Skeletal muscle cell (primary cell): Measurements from ENCODE around the gene CLIP4.
"Not testable (repeated sequence)": the region's sequence is repeated elsewhere in the genome, so short reads cannot be mapped to it uniquely, and the experiment has no call there.

Experiments
- DNase-seq: peaks from one replicate; pipeline ENCODE4 v3.0.0-alpha.2; 2010; ENCODE audit warnings: low read depth
- H3K4me3 ChIP-seq: 2 replicates; pipeline ENCODE4 v1.5.1; 2011; ENCODE audit warnings: low read depth, mild to moderate bottlenecking, control low read depth, low read length, moderate library complexity

Gene CLIP4

DNA sequence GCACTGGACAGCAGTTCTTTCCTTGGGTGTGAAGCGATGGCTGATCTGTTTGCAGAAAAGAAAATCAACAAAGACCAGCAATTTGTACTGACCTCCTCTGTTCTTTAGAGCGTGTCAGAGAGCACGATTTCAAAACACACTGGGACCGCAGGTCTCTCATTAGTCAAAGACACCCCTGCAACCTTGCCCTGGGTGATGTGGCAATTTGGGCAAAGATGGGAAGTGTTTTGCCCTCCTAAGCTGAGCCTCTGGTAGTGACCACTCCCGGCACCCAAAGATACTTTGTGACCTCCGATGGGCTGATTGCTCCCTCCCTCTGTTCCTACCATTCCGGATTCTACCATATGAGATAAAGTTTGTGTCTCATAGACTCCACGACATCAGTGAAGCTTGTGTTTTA is 18.2 kb upstream of the CLIP4 start:
- H3K4me3 ChIP-seq, result no peak overlapping the region
- no peak for DNase-seq

DNA sequence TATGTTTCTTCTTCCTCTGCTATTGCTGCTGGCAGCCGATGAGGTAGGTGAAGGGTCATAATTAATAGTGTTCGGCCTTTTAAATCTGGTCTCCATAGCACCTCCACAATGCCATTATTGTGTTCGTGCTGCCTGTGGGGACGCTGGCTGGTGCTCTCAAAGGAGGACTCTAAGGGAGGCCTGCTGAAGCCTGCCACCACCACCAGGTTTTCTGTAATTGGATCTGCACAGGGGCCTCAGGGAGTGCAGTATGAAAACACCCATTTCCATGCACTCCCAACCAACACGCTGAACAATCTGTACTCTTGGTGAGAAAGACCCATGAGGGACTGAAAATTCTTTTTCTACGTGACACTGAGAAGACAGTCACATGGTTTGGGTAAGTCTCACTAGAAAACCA is 17.6 kb upstream of the CLIP4 start:
- DNase-seq, result no peak
- H3K4me3 ChIP-seq, result no peak overlapping the region

DNA sequence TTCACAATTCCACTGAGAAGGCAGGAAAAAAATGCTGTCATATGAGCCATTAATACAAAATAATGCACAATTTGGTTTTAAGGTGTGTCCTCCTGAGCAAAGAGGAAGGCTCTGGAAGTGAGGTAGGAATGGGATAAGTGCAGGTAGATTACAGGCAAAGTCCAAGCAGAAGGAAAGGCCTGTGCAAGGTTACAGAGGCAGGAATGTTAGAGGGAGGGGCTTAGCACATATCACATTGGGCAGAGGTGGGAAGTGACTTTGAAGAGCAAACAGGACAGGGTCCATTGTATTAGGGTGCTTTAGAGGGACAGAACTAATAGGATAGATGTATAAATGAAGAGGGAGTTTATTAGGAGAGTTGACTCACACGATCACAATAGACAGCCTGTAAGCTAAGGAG is 14.7 kb upstream of the CLIP4 start:
- H3K4me3 ChIP-seq, result no peak overlapping the region
- no peak for DNase-seq

DNA sequence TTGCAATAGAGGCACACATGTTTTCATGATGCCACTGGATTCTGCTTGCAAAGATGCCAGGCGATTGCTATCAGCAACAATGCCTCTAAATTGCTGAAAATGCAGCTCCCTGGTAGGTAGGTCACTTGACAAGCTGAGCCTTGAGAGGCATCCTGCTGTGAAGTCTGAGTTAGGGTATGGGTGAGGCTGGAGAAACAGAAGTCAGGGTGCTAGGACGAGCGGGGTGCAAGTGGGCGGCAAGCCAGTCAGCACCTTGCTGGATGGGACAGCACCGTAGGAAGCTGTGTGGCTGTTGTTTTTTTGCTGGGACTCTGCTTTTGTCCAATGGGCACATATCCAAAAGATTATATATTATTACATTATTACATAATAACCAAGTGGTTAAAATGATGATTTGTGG is 10.5 kb upstream of the CLIP4 start:
- no peak for DNase-seq
- no peak overlapping the region for H3K4me3 ChIP-seq

DNA sequence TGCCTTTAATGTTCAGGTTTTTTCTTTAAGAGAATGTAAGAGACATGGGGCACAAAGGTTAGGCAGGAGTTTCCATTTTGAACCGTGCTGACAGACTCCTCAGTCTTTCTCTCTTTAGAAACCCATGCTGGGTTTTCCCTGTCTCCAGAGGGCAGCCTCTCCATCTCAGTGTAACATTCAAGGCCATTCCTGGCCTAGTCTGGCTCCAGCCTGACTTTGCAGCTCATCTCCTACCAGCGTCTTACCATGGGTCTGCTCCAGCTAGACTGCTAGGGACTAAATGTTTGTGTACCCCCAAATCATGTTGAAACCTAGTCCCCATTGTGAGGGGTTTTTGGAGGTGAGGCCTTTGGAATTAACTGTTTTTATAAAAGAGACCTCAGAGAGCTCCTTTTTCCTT is 9.8 kb upstream of the CLIP4 start:
- DNase-seq, result no peak
- no peak overlapping the region for H3K4me3 ChIP-seq

DNA sequence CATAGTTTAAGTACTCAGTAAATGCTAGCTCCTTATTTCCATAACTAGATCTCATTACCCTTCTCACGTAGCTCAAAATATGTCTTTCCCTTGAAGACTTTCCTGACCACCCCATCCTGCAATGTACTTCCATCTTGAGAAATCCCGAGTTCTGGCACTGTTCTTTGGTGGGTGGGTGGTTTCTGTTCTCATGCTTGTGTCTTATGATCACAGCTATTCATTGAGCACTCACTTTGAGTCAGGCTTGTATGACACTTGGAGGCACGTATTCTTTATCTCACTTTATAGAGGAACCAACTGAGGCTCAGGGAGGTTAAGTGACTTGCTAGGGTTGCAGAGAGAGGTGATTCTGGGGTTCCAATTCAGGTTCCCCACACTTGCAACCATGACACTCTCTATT is 9.0 kb upstream of the CLIP4 start:
- no peak overlapping the region for H3K4me3 ChIP-seq
- no peak for DNase-seq

DNA sequence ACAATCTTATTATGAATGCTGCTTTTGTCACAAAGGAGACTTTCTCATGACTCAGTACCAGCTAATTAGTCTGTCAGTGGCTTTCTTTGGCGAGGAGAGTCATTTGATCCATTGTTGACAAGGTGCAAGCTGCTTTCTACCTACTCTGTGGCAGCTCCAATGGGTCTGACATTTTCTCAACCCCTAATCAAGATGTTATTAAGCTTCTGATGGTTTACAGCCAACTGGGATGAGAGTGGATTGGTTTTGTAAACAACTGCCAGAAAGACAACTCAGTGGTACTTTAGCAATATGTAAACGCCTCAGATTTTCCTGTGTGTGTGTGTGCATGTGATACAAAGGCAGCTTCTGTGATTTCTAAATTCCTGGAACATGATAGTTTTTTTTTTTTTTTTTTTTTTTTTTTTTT is 8.2 kb upstream of the CLIP4 start:
- DNase-seq, result no peak
- H3K4me3 ChIP-seq, result no peak overlapping the region

DNA sequence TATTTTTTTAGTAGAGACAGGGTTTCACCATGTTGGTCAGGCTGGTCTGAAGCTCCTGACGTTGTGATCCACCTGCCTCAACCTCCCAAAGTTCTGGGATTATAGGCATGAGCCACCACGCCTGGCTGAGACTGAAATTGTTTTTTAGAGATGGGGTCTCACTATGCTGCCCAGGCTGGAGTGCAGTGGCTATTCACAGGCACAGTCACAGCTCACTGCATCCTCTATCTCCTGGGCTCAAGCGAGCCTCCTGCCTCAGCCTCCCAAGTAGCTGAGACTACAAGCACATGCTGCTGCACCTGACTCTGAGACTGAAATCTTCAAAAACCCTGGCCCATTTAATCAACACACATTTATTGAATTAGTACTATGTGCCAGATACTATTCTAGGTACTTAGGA is 7.7 kb upstream of the CLIP4 start:
- not testable (repeated sequence) for H3K4me3 ChIP-seq, DNase-seq

DNA sequence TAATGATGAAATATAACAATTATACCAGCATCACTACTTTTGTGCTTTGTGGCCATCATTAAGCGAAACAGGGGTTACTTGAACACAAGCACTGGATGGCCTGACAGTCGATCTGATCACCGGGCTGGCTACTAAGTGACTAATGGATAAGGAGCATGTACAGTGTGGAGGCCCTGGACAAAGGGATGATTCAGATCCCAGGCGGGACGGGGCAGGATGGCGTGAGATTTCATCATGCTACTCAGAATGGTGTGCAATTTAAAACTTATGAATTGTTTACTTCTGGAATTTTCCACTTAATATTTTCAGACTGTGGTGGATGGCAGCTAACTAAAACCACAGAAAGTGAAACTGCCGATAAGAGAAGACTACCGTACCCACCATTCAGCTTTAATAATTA is 7.0 kb upstream of the CLIP4 start:
- no peak overlapping the region for H3K4me3 ChIP-seq
- DNase-seq, result peak; percentile 86

DNA sequence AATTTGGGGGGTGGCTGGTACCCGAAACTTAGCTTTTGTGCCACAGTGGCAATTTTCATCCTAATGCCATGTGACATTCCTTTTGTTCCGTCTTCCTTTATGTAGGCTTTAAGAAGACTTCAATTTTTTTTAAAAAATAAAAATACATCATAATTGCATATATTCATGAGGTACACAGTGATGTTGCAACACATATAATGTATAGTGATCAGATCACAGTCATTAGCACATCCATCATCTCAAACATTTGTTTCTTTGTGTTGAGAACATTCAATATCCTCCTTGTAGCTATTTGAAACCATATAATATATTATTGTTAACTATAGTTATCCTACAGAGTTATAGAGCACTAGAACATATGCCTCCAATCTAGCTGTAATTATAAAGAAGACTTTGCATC is 6.0 kb upstream of the CLIP4 start:
- DNase-seq, result no peak
- no peak overlapping the region for H3K4me3 ChIP-seq

DNA sequence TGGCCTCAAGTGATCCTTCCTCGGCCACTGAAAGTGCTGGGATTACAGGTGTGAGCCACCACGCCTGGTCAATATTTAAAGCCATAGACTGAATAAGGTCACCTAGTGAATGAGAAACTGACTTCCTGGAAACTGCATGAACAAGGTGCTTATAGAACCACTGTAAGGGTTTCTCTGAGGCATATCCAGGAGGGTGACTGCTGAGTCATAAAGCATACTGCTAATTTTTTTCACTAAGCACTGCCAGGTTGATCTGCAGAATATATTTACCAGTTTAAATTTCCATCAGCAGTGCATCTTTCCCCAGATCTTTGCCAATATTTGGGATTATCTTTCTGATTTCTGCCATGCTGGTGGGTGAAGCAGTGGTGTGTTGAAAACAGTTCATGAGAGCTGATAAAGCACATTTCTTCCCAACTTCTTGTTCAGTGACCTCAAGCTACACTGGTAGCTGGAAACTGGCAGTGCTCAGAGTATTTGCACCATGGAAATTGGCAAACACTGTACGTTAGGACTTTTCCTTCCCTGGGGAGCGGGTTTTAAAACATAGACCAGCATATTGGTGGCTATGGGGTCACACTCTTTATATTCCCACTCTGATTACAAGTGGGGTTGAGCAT is 4.2 kb upstream of the CLIP4 start:
- no peak for DNase-seq

DNA sequence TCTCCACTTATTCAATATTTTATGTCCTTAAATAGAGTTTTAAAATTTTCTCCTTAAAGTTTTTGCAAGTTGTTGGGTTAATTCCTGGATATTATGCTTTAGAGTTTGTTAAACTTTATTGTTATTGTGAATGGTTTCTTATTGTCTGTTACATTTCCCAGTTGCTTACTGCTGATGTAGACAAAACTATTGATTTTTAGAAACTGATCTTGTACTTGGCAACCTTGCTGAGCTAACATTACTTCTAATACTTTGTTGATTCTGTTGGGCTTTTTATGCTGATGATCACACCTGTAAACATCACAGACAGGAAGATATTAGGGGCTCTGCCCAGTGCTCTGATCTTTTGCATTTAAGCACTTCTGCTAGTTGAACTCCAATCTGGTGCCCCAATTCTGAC is 2.8 kb upstream of the CLIP4 start:
- DNase-seq, result no peak
- no peak overlapping the region for H3K4me3 ChIP-seq

More for the DNA sequence above, 4.2 kb upstream of the CLIP4 start:
- H3K4me3 ChIP-seq, result no peak overlapping the region

DNA sequence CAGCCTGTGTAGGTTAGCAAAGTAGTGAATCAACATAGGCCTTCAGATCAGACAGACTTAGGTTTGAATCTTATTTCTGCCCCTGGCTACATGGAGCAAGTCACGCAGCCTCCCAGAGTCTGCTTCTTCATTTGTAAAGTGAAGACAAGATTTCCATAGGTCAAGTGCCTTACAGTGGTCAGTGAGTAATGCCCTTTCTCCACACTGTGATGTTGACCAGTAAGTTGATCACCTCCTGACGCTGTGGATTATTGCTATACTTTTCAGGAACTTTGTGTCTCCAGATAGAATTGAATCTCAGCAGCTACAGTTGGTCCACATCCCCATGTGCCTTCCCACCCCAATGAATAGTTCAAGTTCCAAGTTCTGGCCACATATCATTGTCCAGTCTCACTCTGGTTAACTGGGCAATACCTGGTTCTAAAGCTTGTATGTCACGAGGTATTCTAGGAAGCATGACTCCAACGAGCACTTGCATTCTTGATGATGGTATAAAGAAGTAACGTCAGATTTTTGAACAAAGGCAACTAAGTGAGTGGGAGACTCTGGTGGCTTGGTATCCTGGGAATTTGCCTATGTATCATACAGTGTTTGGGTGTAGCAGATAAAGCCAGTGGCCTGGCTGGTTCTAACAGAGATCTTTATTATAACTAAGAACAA is 2.1 kb upstream of the CLIP4 start:
- DNase-seq, result no peak
- H3K4me3 ChIP-seq, result no peak overlapping the region

DNA sequence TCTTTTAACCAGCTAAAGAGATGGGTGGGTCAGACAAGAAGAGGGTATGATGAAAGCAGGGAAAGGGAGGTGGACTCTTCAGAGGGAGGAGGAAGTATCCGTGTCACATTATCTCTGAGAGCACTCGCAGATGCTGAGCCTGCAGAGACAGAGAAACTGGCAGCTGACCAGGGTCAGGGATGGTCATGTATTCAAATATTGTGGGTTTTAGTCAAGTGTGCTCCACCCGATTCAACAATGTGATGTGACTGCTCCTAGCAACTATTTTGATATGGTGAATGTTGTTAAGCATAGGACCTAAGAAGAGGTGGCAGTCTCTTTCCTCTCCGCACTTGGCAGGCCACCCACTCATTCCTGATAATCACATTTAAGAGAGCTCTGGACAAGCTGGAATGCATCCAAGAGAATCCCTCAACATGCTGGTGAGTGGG is 1.3 kb upstream of the CLIP4 start:
- H3K4me3 ChIP-seq, result no peak overlapping the region
- DNase-seq, result peak; percentile 54

DNA sequence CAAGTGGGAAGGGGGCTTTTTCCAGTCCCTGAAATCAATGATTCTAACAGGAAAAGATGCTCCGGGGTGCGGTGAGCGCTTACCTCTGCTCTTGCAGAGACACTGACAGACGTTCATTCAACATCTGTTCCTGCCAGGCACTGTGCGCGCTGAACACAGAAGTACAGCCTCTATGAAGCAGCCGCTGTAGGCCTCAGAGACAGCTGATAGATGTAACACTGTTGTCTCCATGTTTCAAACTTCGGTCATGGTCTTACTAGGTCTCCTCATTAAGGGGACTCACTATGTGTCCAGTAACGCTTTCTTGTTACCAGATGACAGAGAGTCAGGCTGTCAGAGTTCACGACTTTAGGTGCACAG is 649 bp upstream of the CLIP4 start:
- DNase-seq, result no peak
- H3K4me3 ChIP-seq, result no peak overlapping the region

DNA sequence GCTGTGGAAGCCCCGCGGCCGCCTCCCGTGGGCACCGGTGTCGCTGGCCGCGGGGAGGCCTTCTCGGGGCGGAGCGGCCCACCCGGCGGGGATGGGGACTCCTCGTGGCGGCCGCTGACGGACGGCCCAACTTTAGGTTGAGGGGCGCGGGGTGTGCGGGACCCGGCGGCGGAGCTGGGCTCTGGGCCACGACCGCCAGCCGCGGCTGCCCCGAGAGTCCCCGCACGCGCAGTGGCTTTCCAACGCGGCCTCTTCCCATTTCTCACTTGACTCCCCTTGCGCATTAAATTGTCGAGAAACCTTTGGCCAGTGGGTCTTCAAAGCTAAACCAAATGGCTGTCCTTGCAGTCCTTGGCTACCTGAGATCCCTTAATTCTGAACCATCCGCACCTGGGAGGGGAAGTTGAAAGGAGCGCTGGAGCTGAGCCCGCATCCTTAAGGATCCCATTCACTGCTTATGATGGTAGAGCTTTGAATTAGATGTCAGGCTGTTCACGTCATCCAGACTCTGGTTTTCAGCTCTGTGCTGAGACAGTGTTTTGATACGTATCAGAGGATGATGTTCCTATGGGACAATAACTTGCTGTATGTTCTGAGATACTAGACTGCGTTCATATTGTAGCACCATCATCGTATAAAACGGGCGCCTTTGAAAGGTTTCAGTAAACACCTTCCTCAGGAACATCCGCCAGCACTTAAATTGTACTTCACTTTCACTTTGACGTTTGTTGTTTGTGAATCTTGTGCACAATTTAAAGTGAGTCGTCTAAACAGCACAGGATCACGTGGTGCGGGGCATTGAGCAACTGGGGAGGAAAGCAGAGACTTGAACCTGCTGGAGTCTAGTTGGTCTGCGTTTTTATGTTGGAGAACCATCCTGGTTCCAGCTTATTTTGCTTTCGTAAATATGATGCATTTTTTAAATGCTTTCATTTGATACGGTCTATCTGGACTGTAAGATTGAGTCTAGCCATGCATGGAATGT is 874 bp downstream of the CLIP4 start:
- peak overlapping the region; percentile 73 for H3K4me3 ChIP-seq
- no peak for DNase-seq

DNA sequence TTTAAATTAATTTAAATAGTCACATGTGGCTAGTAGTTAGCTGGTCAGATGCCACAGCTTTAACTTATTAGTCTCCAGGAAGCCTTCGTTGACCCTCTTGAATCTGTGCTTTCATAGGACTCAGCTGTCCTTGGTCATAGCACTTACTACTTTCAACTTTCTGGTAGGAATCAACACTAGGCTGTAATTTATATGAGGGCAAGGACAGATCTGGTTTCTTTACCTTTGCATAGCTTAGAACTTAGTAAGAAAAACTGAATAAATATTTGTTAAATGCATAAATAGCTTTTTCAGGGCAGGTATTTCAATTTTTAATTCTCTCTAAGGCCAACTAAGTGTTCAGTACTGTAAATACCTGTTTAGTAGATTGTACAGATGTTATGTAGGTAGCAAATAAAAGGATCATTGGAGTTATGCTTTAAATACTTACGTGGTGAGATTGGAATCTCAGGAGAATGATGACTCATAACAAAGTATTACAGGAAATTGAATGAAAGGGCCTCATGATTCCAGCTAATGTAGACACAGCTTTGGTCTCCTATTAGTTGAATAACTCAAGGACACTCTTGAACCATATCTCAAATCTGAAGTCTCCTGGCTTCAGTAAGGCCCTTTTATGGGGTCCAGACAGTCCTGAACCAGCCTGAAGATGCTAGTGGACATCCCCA is 2.6 kb downstream of the CLIP4 start:
- H3K4me3 ChIP-seq, result no peak overlapping the region
- no peak for DNase-seq

DNA sequence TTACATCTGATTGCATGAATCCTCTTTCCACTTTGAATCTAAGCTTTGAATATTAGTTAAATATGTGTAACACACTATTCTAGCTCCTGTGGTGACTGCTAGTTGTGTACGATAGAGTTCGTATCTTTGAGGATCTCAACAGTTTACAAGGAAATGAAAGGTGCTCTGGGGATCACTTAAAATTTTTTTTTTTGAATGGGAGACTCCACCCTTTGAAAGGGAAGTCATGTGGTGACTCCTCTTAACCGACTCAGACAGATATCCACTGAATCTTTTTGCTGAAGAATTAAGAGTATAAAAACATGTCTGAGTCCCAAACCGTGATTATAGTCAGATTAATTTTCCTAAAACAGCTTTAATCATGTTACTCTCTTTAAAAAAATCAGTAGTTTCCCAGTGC is 4.0 kb downstream of the CLIP4 start:
- no peak for DNase-seq

DNA sequence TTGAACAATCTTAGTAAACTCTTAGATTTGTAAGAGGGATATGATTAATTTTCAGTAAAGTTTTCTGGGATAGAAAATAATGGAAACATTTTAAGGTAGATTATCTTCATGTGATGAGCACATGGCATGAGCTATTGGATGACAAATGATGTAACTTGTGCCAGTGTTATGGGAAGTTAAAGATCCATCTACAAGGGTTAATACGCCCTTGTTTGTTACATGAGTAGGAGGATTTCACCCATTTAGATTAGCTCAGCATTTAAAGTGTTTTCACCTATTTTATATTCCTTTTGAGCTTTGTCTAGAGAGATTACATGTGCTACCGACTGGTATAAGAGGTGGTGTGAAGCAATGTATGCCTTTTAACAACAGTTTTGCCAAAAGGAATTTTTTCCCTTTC is 5.6 kb downstream of the CLIP4 start:
- no peak for DNase-seq

More for the DNA sequence above, 4.0 kb downstream of the CLIP4 start:
- no peak overlapping the region for H3K4me3 ChIP-seq

More for the DNA sequence above, 5.6 kb downstream of the CLIP4 start:
- no peak overlapping the region for H3K4me3 ChIP-seq
